Lung (tissue), 16 donors: ENCODE data around the gene C16orf92. TPM values are rescaled to one million over a fixed set of nuclear protein-coding genes. Genes with fewer than 3 reads are reported as not detected.

Experiments
- ATAC-seq: fragments of 200-7000 bp; cut with Tn5 transposase; one replicate; pipeline ENCODE4 v1.9.1; 2020; ENCODE audit warnings: moderate number of reproducible peaks; ENCODE audit not compliant: insufficient read depth, low FRiP score
- DNase-seq, 3 donors: peaks; one replicate each; pipeline ENCODE4 v3.0.0-alpha.2; 2013 to 2017
- H3K27ac ChIP-seq, 2 donors: one replicate each; pipeline ENCODE4 v1.5.1; 2013; ENCODE audit warnings: mild to moderate bottlenecking in 2 of 2, moderate library complexity in 2 of 2, control low read depth in 1 of 2, inconsistent platforms in 1 of 2, low read depth in 1 of 2, low read length in 1 of 2
- H3K27me3 ChIP-seq, 3 donors: one replicate each; pipeline ENCODE4 v1.5.1; 2013; ENCODE audit warnings: low read length in 2 of 3; ENCODE audit not compliant: control insufficient read depth in 3 of 3, insufficient read depth in 3 of 3
- H3K36me3 ChIP-seq, 4 donors: one replicate each; pipeline ENCODE4 v1.5.1; 2013; ENCODE audit warnings: low read length in 4 of 4, mild to moderate bottlenecking in 1 of 4, moderate library complexity in 1 of 4; ENCODE audit not compliant: control insufficient read depth in 4 of 4, insufficient read depth in 4 of 4
- H3K4me1 ChIP-seq, 5 donors: one replicate each; pipeline ENCODE4 v1.5.1; 2013; ENCODE audit warnings: low read length in 5 of 5, mild to moderate bottlenecking in 2 of 5, moderate library complexity in 1 of 5; ENCODE audit not compliant: control insufficient read depth in 5 of 5, insufficient read depth in 5 of 5
- H3K4me3 ChIP-seq: one replicate; pipeline ENCODE4 v1.5.1; 2013; ENCODE audit warnings: mild to moderate bottlenecking, control low read depth, moderate library complexity
- H3K9ac ChIP-seq, 2 donors: one replicate each; pipeline ENCODE4 v1.5.1; 2013; ENCODE audit warnings: low read length in 2 of 2, control low read depth in 1 of 2; ENCODE audit not compliant: insufficient read depth in 1 of 2
- H3K9me3 ChIP-seq, 4 donors: one replicate each; pipeline ENCODE4 v1.5.1; 2013; ENCODE audit warnings: low read length in 3 of 4, mild to moderate bottlenecking in 1 of 4, moderate library complexity in 1 of 4; ENCODE audit not compliant: control insufficient read depth in 4 of 4, insufficient read depth in 3 of 4
- WGBS, 2 donors: extraction: QIAGEN DNeasy Blood & Tissue Kit; methylation state at CpG; one replicate each; pipeline ENCODE4 v1.1.7; 2013; 5-methylcytosine and 5-hydroxymethylcytosine counted together
- long read RNA-seq, 5 donors: transcript quantifications; one replicate each; lab custom pipeline, GENCODE V29; 2026
- polyA plus RNA-seq, 2 donors: library from polyadenylated mRNA; stranded (reverse); fragments of 200-250 nt; gene quantifications; one replicate each; pipeline ENCODE4 v1.2.1, GENCODE V29; 2013
- total RNA-seq, 2 donors: library from RNA; depleted of rRNA in 1 of 2; stranded (reverse); fragments of >200 nt in 1 of 2; gene quantifications; one replicate each; pipeline ENCODE4 v1.2.1, GENCODE V29; 2014 to 2021
- TF ChIP-seq, protein P1 (sequence below): IDR thresholded peaks from 2 replicates; pipeline ENCODE4 v1.5.1; 2012; ENCODE audit warnings: mild to moderate bottlenecking; ENCODE audit errors: control extremely low read depth, extremely low read depth
- donor health status: control.
- donor health status: control.
- donor health status: Bipolar disorder and iron deficiency.
- donor health status: healthy.
- donor health status: DM: yes; HTN: yes; CAD: no.

Gene C16orf92
- total RNA-seq (not detected), polyA plus RNA-seq (not detected)
- long read RNA-seq, donor 1 = 0 reads
- long read RNA-seq, donor 2 = 0 reads
- long read RNA-seq, donor 3 = 0 reads
- long read RNA-seq, donor 4 = 0 reads
- long read RNA-seq, donor 5 = 0 reads

DNA sequence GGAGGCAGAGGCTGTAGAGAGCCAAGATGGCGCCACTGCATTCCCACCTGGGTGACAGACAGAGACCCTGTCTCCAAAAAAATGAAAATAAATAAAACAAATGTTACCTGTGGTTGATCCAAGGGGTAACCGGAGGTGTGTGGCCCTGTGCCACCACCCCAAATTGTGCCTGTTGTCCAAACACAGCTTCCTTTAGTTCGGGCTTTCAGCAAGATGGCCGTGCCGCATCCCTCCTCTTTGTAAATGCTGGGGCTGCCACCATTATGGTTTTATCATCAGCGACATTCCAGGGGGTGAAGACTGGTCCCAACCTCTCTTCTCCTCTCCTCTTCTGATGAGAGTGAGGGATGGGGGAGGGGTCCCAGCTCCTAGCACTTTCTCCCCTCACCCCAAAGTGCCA lies at the start of gene C16orf92:
Gene C16orf92, plus strand, starts transcription at position 312 of the 400 bp plus-strand sequence. CDS start 143 bp downstream, outside the sequence.
- no peak for DNase-seq
- Histone ChIP-seq H3K4me1 (peaks cover 0 to 9% (median 0%) of the 10 kb centered on the region in 5 donors), H3K9me3 (no peaks in the 10 kb centered on the region), H3K9ac (no peak within 1 kb of the TSS), H3K27ac (no peak within 1 kb of the TSS), H3K4me3 (no peak within 1 kb of the TSS), H3K36me3 (no peaks in the 10 kb centered on the region), H3K27me3 (peaks cover 0 to 16% (median 2%) of the 10 kb centered on the region in 3 donors)
- ATAC-seq = no peak
- TF ChIP-seq, protein P1, sequence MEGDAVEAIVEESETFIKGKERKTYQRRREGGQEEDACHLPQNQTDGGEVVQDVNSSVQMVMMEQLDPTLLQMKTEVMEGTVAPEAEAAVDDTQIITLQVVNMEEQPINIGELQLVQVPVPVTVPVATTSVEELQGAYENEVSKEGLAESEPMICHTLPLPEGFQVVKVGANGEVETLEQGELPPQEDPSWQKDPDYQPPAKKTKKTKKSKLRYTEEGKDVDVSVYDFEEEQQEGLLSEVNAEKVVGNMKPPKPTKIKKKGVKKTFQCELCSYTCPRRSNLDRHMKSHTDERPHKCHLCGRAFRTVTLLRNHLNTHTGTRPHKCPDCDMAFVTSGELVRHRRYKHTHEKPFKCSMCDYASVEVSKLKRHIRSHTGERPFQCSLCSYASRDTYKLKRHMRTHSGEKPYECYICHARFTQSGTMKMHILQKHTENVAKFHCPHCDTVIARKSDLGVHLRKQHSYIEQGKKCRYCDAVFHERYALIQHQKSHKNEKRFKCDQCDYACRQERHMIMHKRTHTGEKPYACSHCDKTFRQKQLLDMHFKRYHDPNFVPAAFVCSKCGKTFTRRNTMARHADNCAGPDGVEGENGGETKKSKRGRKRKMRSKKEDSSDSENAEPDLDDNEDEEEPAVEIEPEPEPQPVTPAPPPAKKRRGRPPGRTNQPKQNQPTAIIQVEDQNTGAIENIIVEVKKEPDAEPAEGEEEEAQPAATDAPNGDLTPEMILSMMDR = no peak
- WGBS, 2 donors = 82 to 86% methylated on average over 6 of the region's 6 CpGs

- 2% methylated on average over 66 to 75 of the region's 75 CpGs for WGBS, 2 donors
- no peaks in the 10 kb centered on the region for H3K27me3 ChIP-seq
- peak within 1 kb of the TSS; percentile 91 for H3K4me3 ChIP-seq
- H3K27ac ChIP-seq = peak within 1 kb of the TSS; percentile 87 to 95
- peaks cover 14 to 26% (median 21%) of the 10 kb centered on the region in 5 donors for H3K4me1 ChIP-seq
- peaks cover 5 to 23% (median 21%) of the 10 kb centered on the region in 4 donors for H3K36me3 ChIP-seq
- DNase-seq (peak; percentile 99 to 100 (median 100)), ATAC-seq (peak; percentile 99)
- TF ChIP-seq, protein P1 = no peak
- H3K9ac ChIP-seq = peak within 1 kb of the TSS; percentile 60 to 90
- peaks cover 0 to 3% (median 0%) of the 10 kb centered on the region in 4 donors for H3K9me3 ChIP-seq
These were observed 49.4 kb upstream of the C16orf92 start, which contains the start of gene TAOK2 for GRCh38 chr16:29973384-29974246. Gene TAOK2 (plus strand): TSS chr16:29973868. CDS start chr16:29977773, 3,905 bp downstream.

- H3K9me3 ChIP-seq = peaks cover 0 to 3% (median 0%) of the 10 kb centered on the region in 4 donors
- DNase-seq (peak; percentile 38 to 60 (median 45)), ATAC-seq (no peak)
- H3K4me1 ChIP-seq = peaks cover 14 to 31% (median 21%) of the 10 kb centered on the region in 5 donors
- peak overlapping the region; percentile 60 to 90 for H3K9ac ChIP-seq
- 1 to 4% methylated on average over 31 of the region's 31 CpGs for WGBS, 2 donors
- H3K4me3 ChIP-seq = peak overlapping the region; percentile 91
- no peaks in the 10 kb centered on the region for H3K27me3 ChIP-seq
- H3K27ac ChIP-seq = peak overlapping the region; percentile 87 to 95
- peaks cover 3 to 31% (median 26%) of the 10 kb centered on the region in 4 donors for H3K36me3 ChIP-seq
- TF ChIP-seq, protein P1 = no peak
These were observed 48.5 kb upstream of the C16orf92 start for GRCh38 chr16:29974291-29975133.
